Astrocyte of the spinal cord (primary cell): ENCODE data around the gene LRRC7.
"Not testable (repeated sequence)": the region's sequence is repeated elsewhere in the genome, so short reads cannot be mapped to it uniquely, and the experiment has no call there.

Experiments used
- DNase-seq: peaks from one replicate; pipeline ENCODE4 v3.0.0; 2011; ENCODE audit warnings: low read depth, low spot score
- H3K4me3 ChIP-seq: 2 replicates; pipeline ENCODE4 v1.5.1; 2011; ENCODE audit warnings: low read depth, mild to moderate bottlenecking, low read length, moderate library complexity
- CTCF ChIP-seq: IDR thresholded peaks from 2 replicates; pipeline ENCODE4 v1.5.1; 2012; ENCODE audit warnings: low read depth, mild to moderate bottlenecking, low read length, inconsistent platforms
- in situ Hi-C: cut with HindIII; loops from 2 replicates; pipeline ENCODE4 v1.10.0; 2017; ENCODE audit warnings: low sequenced_read_pairs

Gene LRRC7

DNA sequence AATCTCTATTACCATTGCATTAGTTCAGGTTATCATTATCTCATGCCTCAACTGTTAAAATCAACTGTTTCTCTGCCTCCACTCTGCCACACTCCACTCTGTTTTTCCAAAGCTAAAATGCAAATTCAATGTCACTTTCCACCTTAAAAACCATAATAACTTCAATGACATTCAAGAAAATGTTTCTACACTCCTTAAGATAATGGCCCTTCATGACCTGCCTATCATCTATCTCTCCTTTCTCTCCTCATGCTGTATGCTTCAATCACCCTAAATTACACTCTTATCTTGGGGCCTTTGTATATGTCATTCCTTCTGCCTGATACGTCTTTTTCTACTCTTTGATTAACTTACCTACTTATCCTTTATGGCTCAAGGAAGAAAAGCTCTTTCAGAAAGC lies 296.0 kb downstream of the LRRC7 start:
- TF ChIP-seq CTCF: no peak
- no peak overlapping the region for H3K4me3 ChIP-seq
- DNase-seq: no peak
- in situ Hi-C loops: no loop called here

DNA sequence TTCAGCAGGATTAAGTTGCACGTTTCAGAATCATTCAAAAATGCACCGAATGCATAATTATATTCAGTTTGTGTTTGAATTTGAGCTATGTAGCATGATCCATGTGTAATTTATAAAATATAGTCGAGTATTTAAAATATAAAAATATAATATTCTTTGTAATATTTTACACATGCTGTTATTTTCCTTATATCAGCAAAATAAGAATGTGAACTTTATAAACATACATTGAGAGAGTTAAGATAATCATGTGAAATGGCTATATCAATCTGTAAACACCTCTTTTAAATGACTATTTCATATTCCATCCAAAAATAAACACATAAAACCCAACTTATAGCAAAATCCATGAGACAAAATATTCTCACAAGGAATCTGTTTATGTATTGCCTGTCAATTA lies 303.7 kb downstream of the LRRC7 start:
- TF ChIP-seq CTCF: no peak
- in situ Hi-C loops: no loop called here
- DNase-seq: no peak
- no peak overlapping the region for H3K4me3 ChIP-seq

DNA sequence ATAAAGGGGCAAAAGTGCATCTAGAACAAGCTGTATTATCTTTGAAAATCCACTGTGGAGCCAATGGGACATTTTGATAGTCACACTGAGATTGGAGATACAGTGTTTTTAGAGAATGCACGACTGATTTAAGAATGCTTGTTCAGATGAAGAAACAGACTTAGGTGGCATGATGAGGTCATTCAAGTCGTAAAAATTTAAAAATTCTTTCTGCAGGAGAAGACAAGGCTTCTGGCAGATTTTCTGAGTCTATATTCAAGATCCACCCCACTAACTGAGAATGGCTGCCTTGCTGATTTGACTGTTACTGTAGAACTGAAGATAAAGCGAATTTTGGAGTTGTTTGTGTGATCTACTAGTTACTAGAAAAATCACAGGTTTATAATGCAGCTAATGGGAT lies 310.6 kb downstream of the LRRC7 start:
- in situ Hi-C loops: no loop called here
- H3K4me3 ChIP-seq: no peak overlapping the region

GRCh38 chr1:69888016-69888415 lies 320.3 kb downstream of the LRRC7 start:
- DNase-seq, H3K4me3 ChIP-seq, in situ Hi-C loops: not testable (repeated sequence)

More for the DNA sequence above, 310.6 kb downstream of the LRRC7 start:
- no peak for DNase-seq
- no peak for TF ChIP-seq CTCF

GRCh38 chr1:69888657-69889056 lies 320.9 kb downstream of the LRRC7 start:
- TF ChIP-seq CTCF: no peak
- no peak overlapping the region for H3K4me3 ChIP-seq
- in situ Hi-C loops: no loop called here
- DNase-seq: no peak

GRCh38 chr1:69898403-69898947 lies 330.8 kb downstream of the LRRC7 start:
- no peak overlapping the region for H3K4me3 ChIP-seq
- DNase-seq: no peak
- no peak for TF ChIP-seq CTCF
- in situ Hi-C loops: no loop called here

GRCh38 chr1:69911301-69911801 lies 343.6 kb downstream of the LRRC7 start:
- TF ChIP-seq CTCF: no peak
- no peak overlapping the region for H3K4me3 ChIP-seq
- in situ Hi-C loops: no loop called here
- peak; percentile 74 for DNase-seq
